Activated B cell treated with CpG ODN at 0.5 μM for 24 hours (primary cell): Measurements from ENCODE around the gene NXPH4. TPM values are rescaled to one million over a fixed set of nuclear protein-coding genes. Genes with fewer than 3 reads are reported as not detected.

Experiments used
- ATAC-seq: fragments of 200-7000 bp; cut with Tn5 transposase; one replicate; pipeline ENCODE4 v1.10.0; 2021; ENCODE audit warnings: low read depth, mild to moderate bottlenecking, moderate library complexity
- CTCF ChIA-PET: fragments of 350-600 bp; sonication (Branson Sonifier 250); formaldehyde crosslinking; loops from one replicate; lab custom pipeline; 2021; ENCODE audit warnings: antibody characterized with exemption; lab: Charles Lee
- POLR2A ChIA-PET: fragments of 350-600 bp; sonication (Branson Sonifier 250); formaldehyde crosslinking; loops from one replicate; lab custom pipeline; 2021; ENCODE audit warnings: antibody characterized with exemption; lab: Charles Lee
- DNase-seq: peaks from one replicate; pipeline ENCODE4 v3.0.0; 2022
- H3K27ac Mint-ChIP-seq: one replicate; pipeline ENCODE4 v1.8.0; 2020; ENCODE audit warnings: mixed read lengths
- H3K27me3 Mint-ChIP-seq: one replicate; pipeline ENCODE4 v1.8.0; 2021; ENCODE audit warnings: mixed read lengths
- H3K36me3 Mint-ChIP-seq: one replicate; pipeline ENCODE4 v1.8.0; 2021; ENCODE audit warnings: low read depth, mixed read lengths
- H3K4me1 Mint-ChIP-seq: one replicate; pipeline ENCODE4 v1.8.0; 2021; ENCODE audit warnings: mixed read lengths
- H3K4me3 Mint-ChIP-seq: one replicate; pipeline ENCODE4 v1.8.0; 2020; ENCODE audit warnings: mild to moderate bottlenecking, mixed read lengths
- H3K9me3 Mint-ChIP-seq: one replicate; pipeline ENCODE4 v1.8.0; 2020; ENCODE audit warnings: mixed read lengths
- CTCF ChIP-seq: fragments of 200-600 bp; IDR thresholded peaks from one replicate; pipeline ENCODE4 v1.8.0; 2022; ENCODE audit warnings: antibody characterized with exemption, mild to moderate bottlenecking
- intact Hi-C: fragments of 100-400 bp; cut with micrococcal nuclease; formaldehyde crosslinking; loops from one replicate; pipeline ENCODE4 v1.15.1; 2024
- total RNA-seq: library from RNA; stranded (reverse); gene quantifications from 2 replicates; pipeline ENCODE4 v1.2.3, GENCODE V29; 2022

The NXPH4 gene
- total RNA-seq, 1 donor from 2014 or later = 3.4 TPM

GRCh38 chr12:57185906-57186508 is 30.6 kb upstream of the NXPH4 start:
- Mint-ChIP-seq H3K27me3 (no peaks in the 10 kb centered on the region), H3K27ac (no peak overlapping the region), H3K4me1 (peaks cover 4% of the 10 kb centered on the region), H3K9me3 (no peaks in the 10 kb centered on the region), H3K36me3 (no peaks in the 10 kb centered on the region), H3K4me3 (no peak overlapping the region)
- no peak for ATAC-seq
- ChIA-PET CTCF (interaction anchor here (0.9 to 2.6 kb wide), 3 partner anchors 10 to 117 kb away, joined by 4 to 15 read pairs (median 7); no protein-coding TSS in a partner anchor), POLR2A (interaction anchor here (0.6 kb wide), 2 partner anchors 61 to 97 kb away, joined by 3 read pairs; partner anchors contain the start of gene NAB2)
- intact Hi-C loops = no loop called here
- no peak for TF ChIP-seq CTCF
- no peak for DNase-seq

GRCh38 chr12:57187222-57188089 is 29.1 kb upstream of the NXPH4 start:
- Mint-ChIP-seq H3K27me3 (no peaks in the 10 kb centered on the region), H3K4me1 (peaks cover 4% of the 10 kb centered on the region), H3K27ac (no peak overlapping the region), H3K4me3 (no peak overlapping the region), H3K36me3 (no peaks in the 10 kb centered on the region), H3K9me3 (no peaks in the 10 kb centered on the region)
- intact Hi-C loops = no loop called here
- ATAC-seq (no peak), DNase-seq (no peak)
- CTCF ChIA-PET = interaction anchor here (1.1 to 2.6 kb wide), 4 partner anchors 51 to 118 kb away, joined by 3 to 15 read pairs (median 5); no protein-coding TSS in a partner anchor
- POLR2A ChIA-PET = no interaction called here
- no peak for TF ChIP-seq CTCF

GRCh38 chr12:57188090-57188425 is 28.5 kb upstream of the NXPH4 start:
- no peak overlapping the region for H3K4me3 Mint-ChIP-seq
- peaks cover under 1% of the 10 kb centered on the region for H3K4me1 Mint-ChIP-seq
- CTCF ChIA-PET = interaction anchor here (1.1 to 2.6 kb wide), 3 partner anchors 51 to 119 kb away, joined by 3 to 15 read pairs (median 3); no protein-coding TSS in a partner anchor
- H3K9me3 Mint-ChIP-seq = no peaks in the 10 kb centered on the region
- H3K36me3 Mint-ChIP-seq = no peaks in the 10 kb centered on the region
- TF ChIP-seq CTCF = no peak
- H3K27me3 Mint-ChIP-seq = no peaks in the 10 kb centered on the region
- H3K27ac Mint-ChIP-seq = no peak overlapping the region
- POLR2A ChIA-PET = no interaction called here
- ATAC-seq (no peak), DNase-seq (no peak)
- intact Hi-C loops = no loop called here

GRCh38 chr12:57190037-57190436 is 26.6 kb upstream of the NXPH4 start:
- TF ChIP-seq CTCF = no peak
- intact Hi-C loops = no loop called here
- POLR2A ChIA-PET = no interaction called here
- H3K27me3 Mint-ChIP-seq = no peaks in the 10 kb centered on the region
- H3K27ac Mint-ChIP-seq = no peak overlapping the region
- no peaks in the 10 kb centered on the region for H3K4me1 Mint-ChIP-seq
- CTCF ChIA-PET = no interaction called here
- H3K9me3 Mint-ChIP-seq = no peaks in the 10 kb centered on the region
- H3K4me3 Mint-ChIP-seq = no peak overlapping the region
- ATAC-seq (no peak), DNase-seq (no peak)
- H3K36me3 Mint-ChIP-seq = no peaks in the 10 kb centered on the region

GRCh38 chr12:57190821-57191220 is 25.8 kb upstream of the NXPH4 start:
- no peak for DNase-seq
- no peak for ATAC-seq
- Mint-ChIP-seq H3K27me3 (no peaks in the 10 kb centered on the region), H3K9me3 (no peaks in the 10 kb centered on the region), H3K36me3 (no peaks in the 10 kb centered on the region), H3K4me3 (no peak overlapping the region), H3K27ac (no peak overlapping the region), H3K4me1 (no peaks in the 10 kb centered on the region)
- intact Hi-C loops = no loop called here
- ChIA-PET POLR2A (no interaction called here), CTCF (no interaction called here)
- no peak for TF ChIP-seq CTCF
